Duodenal mucosa (tissue), 2 donors: ENCODE results near the gene TRAPPC14.
A peak's percentile ranks its signal among the peaks of the same experiment; 100 is the strongest.

ENCODE experiments used
- H3K27ac ChIP-seq: one replicate; pipeline ENCODE4 v1.7.0; 2013; ENCODE audit warnings: low read depth, low read length
- H3K27me3 ChIP-seq, 2 donors: one replicate each; pipeline ENCODE4 v1.7.0; 2013; ENCODE audit warnings: low read length in 2 of 2, control low read depth in 1 of 2; ENCODE audit not compliant: insufficient read depth in 2 of 2, control insufficient read depth in 1 of 2
- H3K36me3 ChIP-seq, 2 donors: one replicate each; pipeline ENCODE4 v1.7.0; 2013; ENCODE audit warnings: low read length in 2 of 2, control low read depth in 1 of 2; ENCODE audit not compliant: insufficient read depth in 2 of 2, control insufficient read depth in 1 of 2
- H3K4me1 ChIP-seq, 2 donors: one replicate each; pipeline ENCODE4 v1.7.0; 2013; ENCODE audit warnings: low read length in 2 of 2, control low read depth in 1 of 2; ENCODE audit not compliant: insufficient read depth in 2 of 2, control insufficient read depth in 1 of 2
- H3K4me3 ChIP-seq, 2 donors: one replicate each; pipeline ENCODE4 v1.7.0; 2013; ENCODE audit warnings: low read length in 2 of 2, low read depth in 1 of 2
- H3K9ac ChIP-seq, 2 donors: one replicate each; pipeline ENCODE4 v1.7.0; 2013; ENCODE audit warnings: low read length in 2 of 2, low read depth in 1 of 2
- H3K9me3 ChIP-seq, 2 donors: one replicate each; pipeline ENCODE4 v1.7.0; 2013; ENCODE audit warnings: low read length in 2 of 2, control low read depth in 1 of 2; ENCODE audit not compliant: control insufficient read depth in 1 of 2

Gene TRAPPC14

GRCh38 chr7:100173806-100174495 lies 15.4 kb upstream of the TRAPPC14 start:
- no peak overlapping the region for H3K4me3 ChIP-seq
- H3K9me3 ChIP-seq, result no peaks in the 10 kb centered on the region
- H3K4me1 ChIP-seq, result peaks cover 0 to 14% of the 10 kb centered on the region in 2 donors
- H3K27ac ChIP-seq, result no peak overlapping the region
- H3K9ac ChIP-seq, result no peak overlapping the region
- H3K36me3 ChIP-seq, result no peaks in the 10 kb centered on the region
- H3K27me3 ChIP-seq, result peaks cover 3 to 17% of the 10 kb centered on the region in 2 donors

GRCh38 chr7:100171840-100172239 lies 13.3 kb upstream of the TRAPPC14 start:
- Histone ChIP-seq H3K36me3 (no peaks in the 10 kb centered on the region), H3K27me3 (peaks cover 3 to 17% of the 10 kb centered on the region in 2 donors), H3K4me3 (peak overlapping the region in 1 of 2 donors; percentile 21), H3K9ac (no peak overlapping the region), H3K9me3 (no peaks in the 10 kb centered on the region), H3K27ac (no peak overlapping the region), H3K4me1 (peaks cover 19 to 28% of the 10 kb centered on the region in 2 donors)

GRCh38 chr7:100171087-100171681 lies 12.7 kb upstream of the TRAPPC14 start:
- peaks cover 3 to 13% of the 10 kb centered on the region in 2 donors for H3K27me3 ChIP-seq
- peaks cover 19 to 28% of the 10 kb centered on the region in 2 donors for H3K4me1 ChIP-seq
- no peak overlapping the region for H3K9ac ChIP-seq
- H3K36me3 ChIP-seq, result no peaks in the 10 kb centered on the region
- H3K4me3 ChIP-seq, result peak overlapping the region in 1 of 2 donors; percentile 28
- H3K27ac ChIP-seq, result no peak overlapping the region
- H3K9me3 ChIP-seq, result no peaks in the 10 kb centered on the region

- no peaks in the 10 kb centered on the region for H3K9me3 ChIP-seq
- H3K27ac ChIP-seq, result no peak overlapping the region
- H3K36me3 ChIP-seq, result no peaks in the 10 kb centered on the region
- no peak overlapping the region for H3K4me3 ChIP-seq
- H3K4me1 ChIP-seq, result peaks cover 19 to 28% of the 10 kb centered on the region in 2 donors
- peaks cover 3 to 13% of the 10 kb centered on the region in 2 donors for H3K27me3 ChIP-seq
- no peak overlapping the region for H3K9ac ChIP-seq
Measured at GRCh38 chr7:100170101-100170897, 11.8 kb upstream of the TRAPPC14 start.

- Histone ChIP-seq H3K9me3 (no peaks in the 10 kb centered on the region), H3K27me3 (peaks cover 3 to 13% of the 10 kb centered on the region in 2 donors)
Measured at GRCh38 chr7:100169147-100169850, 10.8 kb upstream of the TRAPPC14 start.

GRCh38 chr7:100167912-100168323 lies 9.4 kb upstream of the TRAPPC14 start:
- Histone ChIP-seq H3K9me3 (no peaks in the 10 kb centered on the region), H3K36me3 (no peaks in the 10 kb centered on the region), H3K4me1 (peaks cover 22 to 34% of the 10 kb centered on the region in 2 donors), H3K27me3 (peaks cover 3 to 13% of the 10 kb centered on the region in 2 donors), H3K9ac (peak overlapping the region; percentile 64), H3K4me3 (peak overlapping the region; percentile 77 to 80), H3K27ac (no peak overlapping the region)

More at GRCh38 chr7:100169147-100169850, 10.8 kb upstream of the TRAPPC14 start:
- Histone ChIP-seq H3K9ac (no peak overlapping the region), H3K27ac (no peak overlapping the region), H3K4me3 (no peak overlapping the region), H3K4me1 (peaks cover 19 to 28% of the 10 kb centered on the region in 2 donors), H3K36me3 (no peaks in the 10 kb centered on the region)

- Histone ChIP-seq H3K9me3 (no peaks in the 10 kb centered on the region), H3K9ac (peak overlapping the region in 1 of 2 donors; percentile 64), H3K27ac (no peak overlapping the region), H3K4me3 (peak overlapping the region; percentile 77 to 80), H3K27me3 (peaks cover 3 to 13% of the 10 kb centered on the region in 2 donors), H3K36me3 (no peaks in the 10 kb centered on the region), H3K4me1 (peaks cover 24 to 36% of the 10 kb centered on the region in 2 donors)
Measured at GRCh38 chr7:100166970-100167911, 8.7 kb upstream of the TRAPPC14 start.

- no peak overlapping the region for H3K27ac ChIP-seq
- H3K27me3 ChIP-seq, result peaks cover 3 to 13% of the 10 kb centered on the region in 2 donors
- H3K4me1 ChIP-seq, result peaks cover 24 to 36% of the 10 kb centered on the region in 2 donors
- no peak overlapping the region for H3K9ac ChIP-seq
- H3K36me3 ChIP-seq, result no peaks in the 10 kb centered on the region
- no peak overlapping the region for H3K4me3 ChIP-seq
- H3K9me3 ChIP-seq, result no peaks in the 10 kb centered on the region
Measured at GRCh38 chr7:100166317-100166940, 7.9 kb upstream of the TRAPPC14 start.

- H3K4me1 ChIP-seq, result peaks cover 28% of the 10 kb centered on the region in 2 donors
- no peak overlapping the region for H3K9ac ChIP-seq
- H3K9me3 ChIP-seq, result no peaks in the 10 kb centered on the region
- no peaks in the 10 kb centered on the region for H3K27me3 ChIP-seq
- no peak overlapping the region for H3K27ac ChIP-seq
- H3K4me3 ChIP-seq, result no peak overlapping the region
- H3K36me3 ChIP-seq, result no peaks in the 10 kb centered on the region
Measured at GRCh38 chr7:100163871-100164270, 5.3 kb upstream of the TRAPPC14 start.
